Epithelial cell of proximal tubule (primary cell): ENCODE data around the gene ATP2A1. TPM values are rescaled to one million over a fixed set of nuclear protein-coding genes. Genes with fewer than 3 reads are reported as not detected.
A peak's percentile ranks its signal among the peaks of the same experiment; 100 is the strongest.
"Not testable (repeated sequence)": the region's sequence is repeated elsewhere in the genome, so short reads cannot be mapped to it uniquely, and the experiment has no call there.

Experiments used
- DNase-seq: peaks from one replicate; pipeline ENCODE4 v3.0.0-alpha.2; 2011; ENCODE audit warnings: low read depth
- H3K4me3 ChIP-seq: 2 replicates; pipeline ENCODE4 v1.5.1; 2011; ENCODE audit warnings: low read depth, mild to moderate bottlenecking, low read length
- CTCF ChIP-seq: conservative IDR thresholded peaks from 2 replicates; pipeline ENCODE4 v1.5.1; 2012; ENCODE audit warnings: low read depth, mild to moderate bottlenecking, low read length
- total RNA-seq: library from RNA; depleted of rRNA; stranded (reverse); fragments of >200 nt; gene quantifications from 2 replicates; pipeline ENCODE4 v1.2.3, GENCODE V29; 2015

ATP2A1 gene
- total RNA-seq, 1 donor from 2014 or later: 0.92 TPM

GRCh38 chr16:28876973-28877654, 1.2 kb upstream of the ATP2A1 start:
- no peak overlapping the region for H3K4me3 ChIP-seq
- TF ChIP-seq CTCF: no peak
- DNase-seq: no peak

- no peak overlapping the region for H3K4me3 ChIP-seq
- no peak for TF ChIP-seq CTCF
- no peak for DNase-seq
These were observed 660 bp upstream of the ATP2A1 start for GRCh38 chr16:28877655-28878000.

DNA sequence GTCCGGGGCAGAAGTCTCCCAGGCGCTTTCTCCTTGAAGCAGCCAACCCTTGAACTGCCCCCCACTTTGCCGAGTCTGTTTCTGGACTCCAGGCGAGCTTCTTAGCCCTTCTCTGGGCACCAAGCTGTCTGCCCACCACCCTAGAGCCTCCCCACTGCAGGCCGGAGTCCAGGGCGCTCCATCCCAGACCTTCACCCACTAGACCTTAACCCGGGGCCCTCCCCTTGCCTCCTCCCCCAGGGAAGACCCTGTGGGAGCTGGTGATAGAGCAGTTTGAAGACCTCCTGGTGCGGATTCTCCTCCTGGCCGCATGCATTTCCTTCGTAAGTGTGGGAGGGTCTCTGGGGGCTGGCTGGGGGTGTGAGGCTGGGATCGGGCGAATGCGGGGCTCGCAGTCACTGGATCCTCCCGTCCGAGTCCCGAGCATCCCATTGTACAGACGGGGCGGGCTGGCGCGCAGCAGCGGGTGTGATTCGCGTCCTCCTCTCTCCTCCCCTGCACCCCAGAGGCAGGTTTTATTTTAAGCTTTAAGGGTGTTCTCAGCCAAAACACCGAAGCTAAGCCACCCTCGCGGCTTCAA, 1.1 kb downstream of the ATP2A1 start:
- DNase-seq: no peak
- peak overlapping the region; percentile 73 for H3K4me3 ChIP-seq
- TF ChIP-seq CTCF: no peak

- TF ChIP-seq CTCF: no peak
- peak overlapping the region; percentile 73 for H3K4me3 ChIP-seq
- DNase-seq: no peak
These were observed 1.7 kb downstream of the ATP2A1 start for GRCh38 chr16:28879841-28880588.

GRCh38 chr16:28880589-28880915, 2.3 kb downstream of the ATP2A1 start:
- DNase-seq: no peak
- no peak for TF ChIP-seq CTCF
- peak overlapping the region; percentile 73 for H3K4me3 ChIP-seq

DNA sequence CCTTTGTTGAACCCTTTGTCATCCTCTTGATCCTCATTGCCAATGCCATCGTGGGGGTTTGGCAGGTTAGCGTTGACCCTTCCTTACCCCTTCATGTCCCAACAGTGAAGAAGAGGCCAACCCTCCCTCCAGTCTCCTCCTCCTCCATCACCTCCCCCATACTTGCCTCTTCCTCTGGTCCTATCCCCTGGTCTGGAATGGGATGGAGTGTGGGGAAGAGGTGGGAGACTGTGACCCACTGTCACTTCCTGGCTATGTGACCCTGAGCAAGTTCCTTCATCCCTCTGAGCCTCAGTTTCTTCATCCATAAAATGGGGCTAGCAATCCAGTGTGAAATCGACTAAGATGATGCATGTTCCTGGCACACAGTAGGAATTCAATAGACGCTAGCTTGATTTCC, 2.7 kb downstream of the ATP2A1 start:
- no peak for TF ChIP-seq CTCF
- no peak overlapping the region for H3K4me3 ChIP-seq
- no peak for DNase-seq

- DNase-seq, H3K4me3 ChIP-seq: not testable (repeated sequence)
These were observed 3.3 kb downstream of the ATP2A1 start for GRCh38 chr16:28881565-28881964.
